ENCODE measurements around the gene TANK.

GRCh38 chr2:161173541-161174194 lies 13.4 kb downstream of the TANK start:
- no peak for TF ChIP-seq CTCF (conservative IDR thresholded peaks at IDR 0.05; ENCODE audit: low read length)
- TF ChIP-seq EZH2phosphoT487 (IDR thresholded peaks at IDR 0.05; ENCODE audit: borderline replicate concordance): no peak
